Peyer's patch (tissue), 4 donors: ENCODE measurements around the gene SLC6A8.

Experiments
- CTCF ChIP-seq, 6 experiments: fragments of 450-650 bp in 4 of 6; fragments of 200-600 bp in 2 of 6; sonication (generic) in 1 of 6; IDR thresholded peaks; one replicate each; pipeline ENCODE4 v1.5.1; 2017 to 2019; ENCODE audit warnings: antibody characterized with exemption in 6 of 6, mild to moderate bottlenecking in 3 of 6, moderate library complexity in 1 of 6
- POLR2A ChIP-seq, 2 donors: fragments of 450-650 bp; IDR thresholded peaks; one replicate each; pipeline ENCODE4 v1.5.1; 2017; ENCODE audit warnings: antibody characterized with exemption in 2 of 2, mild to moderate bottlenecking in 2 of 2, moderate library complexity in 2 of 2

- no peak for TF ChIP-seq CTCF (IDR thresholded peaks at IDR 0.05)
- TF ChIP-seq POLR2A (IDR thresholded peaks at IDR 0.05): no peak
These were observed 34.2 kb upstream of the SLC6A8 start for GRCh38 chrX:153653556-153653955.
